Mesendoderm (in vitro differentiated cells): ENCODE measurements around the gene MINK1.

Experiments
- DNase-seq: peaks from one replicate; pipeline ENCODE4 v3.0.0; 2013
- H2AK5ac ChIP-seq: 2 replicates; pipeline ENCODE4 v1.6.1; 2013; ENCODE audit warnings: low read length, inconsistent platforms
- H2BK120ac ChIP-seq: 2 replicates; pipeline ENCODE4 v1.6.1; 2013; ENCODE audit warnings: low read depth, mild to moderate bottlenecking, low read length, moderate library complexity, mixed read lengths
- H2BK15ac ChIP-seq: replicated peaks from 2 replicates; pipeline ENCODE4 v1.6.1; 2013; ENCODE audit warnings: low read depth, mild to moderate bottlenecking, moderate library complexity
- H2BK5ac ChIP-seq: 2 replicates; pipeline ENCODE4 v1.6.1; 2013; ENCODE audit warnings: low read length, inconsistent platforms
- H3K18ac ChIP-seq: 2 replicates; pipeline ENCODE4 v1.6.1; 2013; ENCODE audit warnings: mild to moderate bottlenecking, low read length, mixed read lengths
- H3K23ac ChIP-seq: one replicate; pipeline ENCODE4 v1.6.1; 2013; ENCODE audit warnings: low read length
- H3K27ac ChIP-seq: 2 replicates; pipeline ENCODE4 v1.5.1; 2013; ENCODE audit warnings: low read depth, mild to moderate bottlenecking, inconsistent platforms, low read length, moderate library complexity
- H3K27me3 ChIP-seq: 2 replicates; pipeline ENCODE4 v1.6.1; 2013; ENCODE audit warnings: low read length, control low read depth, mild to moderate bottlenecking, inconsistent platforms; ENCODE audit not compliant: insufficient read depth, poor library complexity
- H3K36me3 ChIP-seq: 2 replicates; pipeline ENCODE4 v1.6.1; 2013; ENCODE audit warnings: low read length, inconsistent platforms; ENCODE audit not compliant: control insufficient read depth, insufficient read depth
- H3K4ac ChIP-seq: one replicate; pipeline ENCODE4 v1.6.1; 2013; ENCODE audit warnings: low read depth, mild to moderate bottlenecking, low read length, moderate library complexity
- H3K4me1 ChIP-seq: 2 replicates; pipeline ENCODE4 v1.6.1; 2013; ENCODE audit warnings: low read depth, low read length, inconsistent platforms; ENCODE audit not compliant: control insufficient read depth
- H3K4me2 ChIP-seq: 2 replicates; pipeline ENCODE4 v1.6.1; 2013; ENCODE audit warnings: low read length
- H3K4me3 ChIP-seq: 2 replicates; pipeline ENCODE4 v1.5.1; 2013; ENCODE audit warnings: mild to moderate bottlenecking, low read length
- H3K56ac ChIP-seq: one replicate; pipeline ENCODE4 v1.6.1; 2013; ENCODE audit warnings: low read length
- H3K79me1 ChIP-seq: 2 replicates; pipeline ENCODE4 v1.6.1; 2013; ENCODE audit warnings: low read length, inconsistent platforms
- H3K79me2 ChIP-seq: 2 replicates; pipeline ENCODE4 v1.6.1; 2013; ENCODE audit warnings: mild to moderate bottlenecking, low read length; ENCODE audit not compliant: control insufficient read depth, insufficient read depth
- H3K9ac ChIP-seq: 2 replicates; pipeline ENCODE4 v1.6.1; 2013; ENCODE audit warnings: low read length, inconsistent platforms
- H4K5ac ChIP-seq: one replicate; pipeline ENCODE4 v1.6.1; 2013; ENCODE audit warnings: low read length
- H4K8ac ChIP-seq: one replicate; pipeline ENCODE4 v1.6.1; 2013; ENCODE audit warnings: low read depth, mild to moderate bottlenecking, control low read depth, low read length, moderate library complexity
- WGBS: extraction: QIAGEN DNeasy Blood & Tissue Kit; methylation state at CpG from one replicate; pipeline ENCODE4 v1.1.7; 2013; ENCODE audit warnings: low lambda C conversion rate, missing lambda C conversion rate; ENCODE audit not compliant: insufficient coverage; ENCODE audit errors: extremely low coverage; 5-methylcytosine and 5-hydroxymethylcytosine counted together

The MINK1 gene

DNA sequence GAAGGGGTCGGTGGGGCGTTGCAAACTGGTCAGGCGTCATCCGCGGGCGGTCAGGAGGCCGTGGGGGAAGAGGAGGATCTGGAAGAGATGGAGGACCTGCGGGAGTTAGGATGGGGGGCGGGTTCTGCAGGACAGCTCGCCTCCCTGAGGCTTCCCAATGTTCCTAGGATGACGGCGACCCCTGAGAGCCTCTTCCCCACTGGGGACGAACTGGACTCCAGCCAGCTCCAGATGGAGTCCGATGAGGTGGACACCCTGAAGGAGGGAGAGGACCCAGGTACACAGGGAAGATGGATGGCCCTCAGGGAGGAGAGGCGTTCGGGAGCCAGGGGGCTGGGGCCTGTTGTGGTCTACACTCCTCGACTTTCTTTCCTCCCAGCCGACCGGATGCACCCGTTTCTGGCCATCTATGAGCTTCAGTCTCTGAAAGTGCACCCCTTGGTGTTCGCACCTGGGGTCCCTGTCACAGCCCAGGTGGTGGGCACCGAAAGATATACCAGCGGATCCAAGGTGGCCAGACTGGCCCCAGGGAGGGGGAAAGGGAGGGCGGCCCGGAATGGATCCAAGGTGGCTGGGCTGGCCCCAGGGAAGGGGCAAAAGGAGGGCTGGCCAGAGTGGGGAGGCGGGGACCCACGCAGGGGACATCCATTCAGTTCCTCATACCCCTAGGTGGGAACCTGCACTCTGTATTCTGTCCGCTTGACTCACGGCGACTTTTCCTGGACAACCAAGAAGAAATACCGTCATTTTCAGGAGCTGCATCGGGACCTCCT is 25.3 kb upstream of the MINK1 start:
- Histone ChIP-seq H2AK5ac (no peak overlapping the region), H3K79me2 (no peaks in the 10 kb centered on the region), H2BK120ac (no peak overlapping the region), H3K27me3 (no peaks in the 10 kb centered on the region), H2BK5ac (no peak overlapping the region), H3K23ac (no peak overlapping the region), H3K4me1 (no peaks in the 10 kb centered on the region), H3K4ac (peak overlapping the region; percentile 88), H3K27ac (no peak overlapping the region), H3K4me2 (peak overlapping the region; percentile 54), H3K4me3 (peak overlapping the region; percentile 26), H3K56ac (peak overlapping the region; percentile 90), H2BK15ac (no peak overlapping the region), H3K9ac (peak overlapping the region; percentile 59), H3K36me3 (no peaks in the 10 kb centered on the region), H4K8ac (no peak overlapping the region), H3K79me1 (no peaks in the 10 kb centered on the region), H4K5ac (no peak overlapping the region), H3K18ac (peak overlapping the region; percentile 22)
- DNase-seq, result no peak
- WGBS, result no CpG with 5 or more reads among the region's 32 CpGs

DNA sequence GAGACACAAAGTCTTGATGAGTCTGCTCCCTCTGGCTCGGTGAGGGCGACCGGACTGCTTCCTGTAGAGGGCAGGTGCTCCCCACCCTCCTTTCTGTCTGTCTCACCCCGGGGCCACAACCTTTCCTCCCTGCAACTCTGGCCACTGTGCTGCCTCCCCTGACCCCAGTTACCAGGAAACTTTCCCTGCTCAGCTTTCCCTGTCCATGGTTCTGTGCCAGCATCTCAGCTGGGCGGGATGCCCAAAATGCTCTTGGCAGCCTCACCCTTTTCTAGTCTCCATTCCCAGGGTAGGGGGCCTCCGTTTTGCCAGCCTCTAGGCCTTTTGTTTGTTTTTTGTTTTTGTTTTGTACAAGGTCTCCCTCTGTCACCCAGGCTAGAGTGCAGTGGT is 24.8 kb upstream of the MINK1 start:
- Histone ChIP-seq H2BK120ac (no peak overlapping the region), H3K9ac (no peak overlapping the region), H3K4me3 (no peak overlapping the region), H3K23ac (no peak overlapping the region), H2AK5ac (no peak overlapping the region), H2BK15ac (no peak overlapping the region), H4K5ac (no peak overlapping the region), H3K79me1 (no peaks in the 10 kb centered on the region), H2BK5ac (no peak overlapping the region), H3K18ac (no peak overlapping the region), H3K4ac (no peak overlapping the region), H3K4me1 (no peaks in the 10 kb centered on the region), H3K56ac (no peak overlapping the region), H4K8ac (no peak overlapping the region), H3K36me3 (no peaks in the 10 kb centered on the region), H3K27me3 (no peaks in the 10 kb centered on the region), H3K4me2 (no peak overlapping the region), H3K27ac (no peak overlapping the region), H3K79me2 (no peaks in the 10 kb centered on the region)
- no CpG with 5 or more reads among the region's 6 CpGs for WGBS
- no peak for DNase-seq

DNA sequence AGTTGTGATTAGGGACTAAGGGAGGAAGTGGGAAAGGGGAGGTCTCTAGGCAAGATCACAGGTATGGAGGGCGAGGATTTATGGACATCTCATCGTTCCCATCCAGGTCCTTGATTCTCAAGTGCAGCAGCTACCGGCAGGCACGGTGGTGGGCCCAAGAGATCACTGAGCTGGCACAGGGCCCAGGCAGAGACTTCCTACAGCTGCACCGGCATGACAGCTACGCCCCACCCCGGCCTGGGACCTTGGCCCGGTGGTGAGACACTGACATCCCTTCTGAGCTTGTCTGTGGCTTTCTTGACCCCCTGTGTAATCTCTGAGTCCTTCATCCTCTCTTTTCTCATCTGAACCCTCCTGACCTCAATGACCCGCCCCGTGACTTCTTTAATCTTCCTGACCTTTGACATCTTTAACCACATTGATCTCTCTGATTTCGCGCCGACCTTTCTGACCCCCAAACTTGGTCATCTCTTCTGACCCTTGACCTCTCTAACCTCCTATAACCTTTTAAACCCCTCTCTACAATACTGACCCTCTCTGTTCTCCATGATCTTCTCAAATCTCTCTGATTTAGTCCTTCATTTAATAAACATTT is 22.3 kb upstream of the MINK1 start:
- no peak overlapping the region for H2BK15ac ChIP-seq
- H3K79me1 ChIP-seq, result no peaks in the 10 kb centered on the region
- H3K9ac ChIP-seq, result no peak overlapping the region
- DNase-seq, result no peak
- H3K27ac ChIP-seq, result no peak overlapping the region
- no peak overlapping the region for H3K18ac ChIP-seq
- H2BK120ac ChIP-seq, result no peak overlapping the region
- no peak overlapping the region for H3K4me3 ChIP-seq
- H4K5ac ChIP-seq, result no peak overlapping the region
- H3K4me2 ChIP-seq, result no peak overlapping the region
- H2AK5ac ChIP-seq, result no peak overlapping the region
- H3K4ac ChIP-seq, result no peak overlapping the region
- no peak overlapping the region for H4K8ac ChIP-seq
- no peaks in the 10 kb centered on the region for H3K4me1 ChIP-seq
- H3K79me2 ChIP-seq, result no peaks in the 10 kb centered on the region
- H2BK5ac ChIP-seq, result no peak overlapping the region
- peaks cover 3% of the 10 kb centered on the region for H3K36me3 ChIP-seq
- WGBS, result no CpG with 5 or more reads among the region's 13 CpGs
- H3K27me3 ChIP-seq, result no peaks in the 10 kb centered on the region
- H3K23ac ChIP-seq, result no peak overlapping the region
- H3K56ac ChIP-seq, result no peak overlapping the region

GRCh38 chr17:4811471-4811870 is 21.7 kb upstream of the MINK1 start:
- Histone ChIP-seq H4K8ac (no peak overlapping the region), H3K27me3 (no peaks in the 10 kb centered on the region), H2AK5ac (no peak overlapping the region), H3K18ac (no peak overlapping the region), H2BK15ac (no peak overlapping the region), H3K4ac (no peak overlapping the region), H3K9ac (no peak overlapping the region), H3K79me1 (no peaks in the 10 kb centered on the region), H3K36me3 (peaks cover 3% of the 10 kb centered on the region), H4K5ac (no peak overlapping the region), H2BK5ac (no peak overlapping the region), H3K4me3 (no peak overlapping the region), H3K27ac (no peak overlapping the region), H3K56ac (no peak overlapping the region), H3K4me2 (no peak overlapping the region), H3K79me2 (no peaks in the 10 kb centered on the region), H3K23ac (no peak overlapping the region), H2BK120ac (no peak overlapping the region), H3K4me1 (no peaks in the 10 kb centered on the region)
- WGBS, result no CpG with 5 or more reads among the region's 12 CpGs
- DNase-seq, result no peak

DNA sequence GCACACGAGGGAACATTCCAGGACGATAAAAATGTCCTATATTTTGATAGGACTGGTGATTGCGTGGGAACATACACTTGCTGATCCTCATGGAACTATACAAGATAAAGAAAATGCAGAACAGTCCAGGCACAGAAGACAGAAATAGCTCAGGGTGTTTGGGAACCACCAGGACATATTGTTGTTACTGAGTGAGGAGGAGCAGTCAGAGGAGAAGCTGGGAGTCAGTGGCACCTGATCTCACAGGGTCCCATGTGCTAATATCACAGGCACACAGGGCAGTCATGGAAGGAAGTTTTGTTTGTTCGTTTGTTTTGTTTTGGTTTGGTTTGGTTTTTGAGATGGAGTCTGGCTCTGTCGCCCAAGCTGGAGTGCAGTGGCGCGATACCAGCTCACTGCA is 20.4 kb upstream of the MINK1 start:
- no peaks in the 10 kb centered on the region for H3K27me3 ChIP-seq
- H3K4me2 ChIP-seq, result no peak overlapping the region
- no peak overlapping the region for H3K56ac ChIP-seq
- no peak overlapping the region for H4K5ac ChIP-seq
- no peaks in the 10 kb centered on the region for H3K4me1 ChIP-seq
- no peak overlapping the region for H3K23ac ChIP-seq
- H3K4ac ChIP-seq, result no peak overlapping the region
- H3K36me3 ChIP-seq, result peaks cover 5% of the 10 kb centered on the region
- no peak overlapping the region for H2BK15ac ChIP-seq
- no peaks in the 10 kb centered on the region for H3K79me2 ChIP-seq
- no peak overlapping the region for H4K8ac ChIP-seq
- H3K27ac ChIP-seq, result no peak overlapping the region
- H3K9ac ChIP-seq, result no peak overlapping the region
- H3K79me1 ChIP-seq, result no peaks in the 10 kb centered on the region
- no peak overlapping the region for H2BK5ac ChIP-seq
- no peak overlapping the region for H3K18ac ChIP-seq
- H2AK5ac ChIP-seq, result no peak overlapping the region
- no CpG with 5 or more reads among the region's 7 CpGs for whole genome bisulfite sequencing
- no peak for DNase-seq
- no peak overlapping the region for H3K4me3 ChIP-seq
- no peak overlapping the region for H2BK120ac ChIP-seq
